ENCODE data around the gene AMT.
"Not testable (repeated sequence)": the region's sequence is repeated elsewhere in the genome, so short reads cannot be mapped to it uniquely, and the experiment has no call there.

The AMT gene

GRCh38 chr3:49421890-49422378 lies 339 bp downstream of the AMT start:
- no peak for DNase-seq

- DNase-seq, result no peak
These were observed 4.7 kb downstream of the AMT start for GRCh38 chr3:49417516-49418120.

GRCh38 chr3:49416867-49417266 lies 5.4 kb downstream of the AMT start:
- no peak for DNase-seq

- no peak for DNase-seq
These were observed 6.2 kb downstream of the AMT start for GRCh38 chr3:49415931-49416601.

- DNase-seq, result no peak
These were observed 7.5 kb downstream of the AMT start for GRCh38 chr3:49414753-49415152.

- DNase-seq, result no peak
These were observed 8.9 kb downstream of the AMT start for GRCh38 chr3:49413338-49413734.

GRCh38 chr3:49412632-49413337 lies 9.5 kb downstream of the AMT start:
- DNase-seq, result no peak

GRCh38 chr3:49411968-49412631 lies 10.2 kb downstream of the AMT start, which contains the start of the genes RHOA and TCTA:
TSS of gene RHOA (minus strand) at chr3:49411976. CDS start at chr3:49375589, 36,387 bp downstream.
TSS of gene TCTA (plus strand) at chr3:49412423. CDS start at chr3:49412427, 4 bp downstream.
- DNase-seq, result peak; percentile 94

GRCh38 chr3:49411535-49411967 lies 10.7 kb downstream of the AMT start:
- peak; percentile 45 for DNase-seq

GRCh38 chr3:49410846-49411534 lies 11.3 kb downstream of the AMT start:
- no peak for DNase-seq

GRCh38 chr3:49410066-49410845 lies 12.0 kb downstream of the AMT start:
- no peak for DNase-seq

GRCh38 chr3:49406571-49407565 lies 15.4 kb downstream of the AMT start:
- DNase-seq, result no peak

- not testable (repeated sequence) for DNase-seq
These were observed 16.7 kb downstream of the AMT start for GRCh38 chr3:49405570-49405969.

GRCh38 chr3:49403891-49404290 lies 18.4 kb downstream of the AMT start:
- no peak for DNase-seq

GRCh38 chr3:49401766-49402165 lies 20.5 kb downstream of the AMT start:
- no peak for DNase-seq

GRCh38 chr3:49399461-49399860 lies 22.8 kb downstream of the AMT start:
- DNase-seq, result no peak

GRCh38 chr3:49397470-49397869 lies 24.8 kb downstream of the AMT start:
- DNase-seq, result no peak

- not testable (repeated sequence) for DNase-seq
These were observed 31.0 kb downstream of the AMT start for GRCh38 chr3:49391310-49391709.

GRCh38 chr3:49389297-49389696 lies 33.0 kb downstream of the AMT start:
- no peak for DNase-seq

- no peak for DNase-seq
These were observed 33.9 kb downstream of the AMT start for GRCh38 chr3:49388289-49388820.
